GM18508 (cell line): ENCODE data around the gene ARHGEF16.

Experiments
- ATAC-seq: cut with Tn5 transposase; IDR thresholded peaks from one replicate; pipeline ENCODE4 v1.9.1; 2021; ENCODE audit warnings: moderate number of reproducible peaks; ENCODE audit not compliant: insufficient read depth, unreplicated experiment

ARHGEF16 gene

GRCh38 chr1:3420218-3420951 lies 34.1 kb upstream of the ARHGEF16 start:
- ATAC-seq = no peak

DNA sequence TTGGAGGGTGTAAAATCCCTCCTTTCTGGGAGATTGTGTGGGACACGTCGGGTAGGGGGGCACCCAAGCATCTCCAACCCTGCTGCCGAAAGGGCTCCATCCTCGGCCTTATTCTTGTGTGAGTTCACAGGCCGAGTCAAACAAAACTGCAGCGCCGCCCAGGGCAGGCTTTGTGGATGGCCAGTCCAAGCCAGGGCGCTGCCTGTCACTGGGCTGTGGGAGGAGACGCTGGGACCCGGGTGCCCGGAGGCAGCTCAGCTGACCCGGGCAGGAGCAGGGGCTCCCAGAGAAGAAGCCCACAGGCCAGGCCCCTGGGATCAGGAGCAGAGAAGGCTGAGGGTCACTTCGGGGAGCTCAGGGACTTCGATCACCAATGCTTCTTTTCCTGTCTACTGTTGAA lies 31.8 kb upstream of the ARHGEF16 start:
- no peak for ATAC-seq

DNA sequence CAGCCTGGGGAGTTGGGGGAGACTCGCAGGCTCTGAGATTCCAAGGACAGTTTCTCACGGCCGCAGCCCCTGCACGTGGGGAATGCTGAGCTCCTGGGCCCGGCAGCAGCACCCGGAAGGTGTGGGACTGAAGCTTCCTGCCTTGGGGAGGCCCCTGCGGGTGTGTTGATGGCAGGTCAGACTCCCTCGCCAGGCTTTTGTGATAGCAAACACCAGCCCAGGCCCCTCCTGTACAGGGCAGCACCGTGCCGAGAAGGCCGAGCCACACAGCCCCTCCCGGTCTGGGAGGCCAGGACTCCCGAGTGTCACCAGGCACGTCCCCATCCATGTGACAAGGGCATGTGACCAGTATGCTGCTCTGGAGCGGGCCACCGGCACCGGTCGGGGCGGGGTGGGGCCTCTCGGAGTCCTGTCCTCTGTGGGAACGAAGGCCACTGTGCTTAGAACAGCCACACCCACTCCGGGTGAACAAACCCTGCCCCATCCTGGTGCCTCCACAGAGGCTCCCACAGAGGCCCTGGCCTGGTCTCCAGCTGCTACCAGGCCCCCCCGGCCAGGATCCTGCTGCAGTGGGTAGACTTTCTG lies 31.1 kb upstream of the ARHGEF16 start:
- no peak for ATAC-seq

- ATAC-seq = no peak
Measured at GRCh38 chr1:3423896-3424611, 30.4 kb upstream of the ARHGEF16 start.

- no peak for ATAC-seq
Measured at GRCh38 chr1:3425486-3426215, 28.8 kb upstream of the ARHGEF16 start.

DNA sequence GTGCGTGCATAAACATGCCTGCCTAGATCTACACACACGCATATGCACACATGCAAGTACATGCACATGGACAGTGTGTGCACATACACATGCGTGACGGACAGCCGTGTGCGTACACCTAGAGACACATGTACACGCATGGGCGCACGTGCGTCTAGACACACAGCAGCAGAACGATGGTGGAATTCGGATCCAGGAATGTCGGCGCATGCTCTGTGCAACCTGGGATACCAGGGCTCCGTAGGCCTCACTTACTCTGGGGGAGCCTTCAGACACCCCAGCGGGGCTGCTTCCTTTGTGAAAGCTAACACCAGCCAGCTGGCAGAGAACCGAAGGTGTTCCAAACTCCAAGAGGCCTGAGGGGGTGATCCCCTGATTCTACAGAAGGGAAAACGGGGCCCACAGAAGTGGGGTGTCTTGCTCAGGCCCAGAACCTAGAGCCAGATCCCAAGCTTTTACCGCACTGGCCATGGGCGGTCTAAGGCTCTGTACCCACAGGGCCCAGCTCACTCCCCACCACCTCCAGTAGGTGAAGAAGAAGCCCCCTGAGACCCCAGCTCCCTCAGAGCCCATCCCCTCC lies 27.4 kb upstream of the ARHGEF16 start:
- ATAC-seq = no peak

DNA sequence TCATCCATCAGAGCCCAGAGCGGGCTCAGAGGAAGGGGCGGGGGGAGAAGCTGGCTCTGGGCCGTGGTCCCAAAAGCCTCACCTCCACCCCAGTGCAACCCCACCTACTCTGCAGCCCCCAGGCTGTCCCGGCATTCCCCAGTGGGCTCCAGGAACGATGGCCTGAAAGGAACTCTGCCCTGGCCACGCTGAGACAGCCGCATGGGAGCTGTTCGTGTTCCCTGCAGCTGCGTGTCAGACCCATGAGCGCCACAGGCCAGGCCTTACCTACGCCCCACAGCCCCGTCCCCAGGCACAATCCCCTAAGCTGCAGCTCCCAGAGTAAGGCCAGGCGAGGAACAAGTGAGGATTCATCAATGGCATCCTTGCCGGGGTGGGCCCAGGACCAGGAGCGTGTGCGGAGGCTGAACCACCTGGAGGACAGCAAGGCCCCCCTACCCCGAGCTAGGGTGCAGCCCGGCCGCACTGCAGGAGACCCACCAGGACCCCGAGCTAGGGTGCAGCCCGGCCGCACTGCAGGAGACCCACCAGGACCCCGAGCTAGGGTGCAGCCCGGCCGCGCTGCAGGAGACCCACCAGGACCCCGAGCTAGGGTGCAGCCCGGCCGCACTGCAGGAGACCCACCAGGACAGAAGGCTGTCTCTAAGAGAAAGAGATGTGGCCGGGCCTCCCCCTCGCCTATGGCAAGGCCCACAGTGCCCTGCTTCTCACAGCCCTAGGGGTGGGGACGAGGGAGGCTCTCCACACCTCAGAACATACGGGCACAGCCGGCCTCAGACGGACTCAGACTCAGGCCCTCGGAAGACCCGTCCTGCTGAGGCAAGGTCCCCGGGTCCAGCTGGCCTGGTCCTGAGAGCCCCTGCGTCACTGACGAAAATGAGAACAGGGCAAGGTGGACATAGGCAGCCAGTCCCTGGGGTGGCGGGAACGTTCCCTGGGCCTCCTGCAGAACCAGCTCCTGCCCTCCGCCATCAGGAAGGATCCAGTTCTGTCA lies 26.5 kb upstream of the ARHGEF16 start:
- ATAC-seq = no peak

DNA sequence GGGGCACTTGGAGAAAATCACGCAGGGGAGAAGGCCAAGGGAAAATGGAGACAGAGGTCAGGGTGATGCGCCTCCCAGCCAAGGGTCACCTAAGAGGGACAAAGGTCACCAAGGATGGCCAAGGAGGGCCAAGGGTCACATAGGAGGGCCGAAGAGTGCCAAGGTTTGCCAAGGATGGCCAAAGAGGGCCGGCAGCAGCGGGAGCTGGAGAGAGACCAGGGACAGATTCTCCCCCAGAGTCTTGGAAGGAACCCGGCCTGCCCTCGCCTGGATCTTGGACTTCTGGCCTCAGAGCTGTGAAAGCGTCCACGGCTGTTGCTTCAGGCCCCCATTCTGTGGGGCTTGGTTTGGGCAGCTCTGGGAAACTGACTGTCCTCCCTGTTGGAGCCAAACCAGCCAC lies 25.6 kb upstream of the ARHGEF16 start:
- ATAC-seq = no peak

GRCh38 chr1:3429320-3429719 lies 25.1 kb upstream of the ARHGEF16 start:
- ATAC-seq = no peak

GRCh38 chr1:3429766-3430165 lies 24.7 kb upstream of the ARHGEF16 start:
- no peak for ATAC-seq

- no peak for ATAC-seq
Measured at GRCh38 chr1:3430406-3430805, 24.1 kb upstream of the ARHGEF16 start.

DNA sequence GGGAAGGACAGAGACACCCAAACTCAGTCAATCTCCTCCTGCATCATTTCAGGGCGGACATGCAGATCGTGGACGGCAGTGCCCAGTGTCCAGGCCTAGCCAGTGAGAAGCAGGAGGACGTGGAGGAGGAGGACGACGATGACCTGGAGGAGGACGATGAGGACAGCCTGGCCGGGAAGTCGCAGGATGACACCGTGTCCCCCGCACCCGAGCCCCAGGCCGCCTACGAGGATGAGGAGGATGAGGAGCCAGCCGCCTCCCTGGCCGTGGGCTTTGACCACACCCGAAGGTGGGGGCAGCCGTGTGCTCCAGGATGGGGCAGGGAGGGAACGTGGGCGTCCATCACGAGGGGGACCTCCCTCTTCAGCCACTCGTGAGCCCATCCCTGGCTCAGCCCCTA lies 23.6 kb upstream of the ARHGEF16 start:
- no peak for ATAC-seq

GRCh38 chr1:3431266-3431665 lies 23.2 kb upstream of the ARHGEF16 start:
- ATAC-seq = no peak

DNA sequence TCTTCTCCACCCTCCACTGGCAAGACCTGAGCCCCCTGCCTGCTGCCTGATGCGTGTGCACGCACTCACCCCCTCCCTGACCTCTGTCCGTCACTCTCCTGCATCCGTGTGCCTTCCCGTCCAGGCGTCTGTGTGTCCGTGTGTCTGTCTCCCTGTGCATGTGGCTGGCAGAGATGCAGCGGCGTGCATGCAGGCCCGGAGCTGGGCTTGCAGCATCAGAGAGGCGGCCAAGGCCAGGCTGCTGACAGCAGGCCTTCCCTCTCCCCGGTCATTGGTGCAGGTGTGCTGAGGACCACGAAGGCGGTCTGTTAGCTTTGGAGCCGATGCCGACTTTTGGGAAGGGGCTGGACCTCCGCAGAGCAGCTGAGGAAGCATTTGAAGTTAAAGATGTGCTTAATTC lies 22.8 kb upstream of the ARHGEF16 start:
- no peak for ATAC-seq

- no peak for ATAC-seq
Measured at GRCh38 chr1:3432306-3432705, 22.2 kb upstream of the ARHGEF16 start.

DNA sequence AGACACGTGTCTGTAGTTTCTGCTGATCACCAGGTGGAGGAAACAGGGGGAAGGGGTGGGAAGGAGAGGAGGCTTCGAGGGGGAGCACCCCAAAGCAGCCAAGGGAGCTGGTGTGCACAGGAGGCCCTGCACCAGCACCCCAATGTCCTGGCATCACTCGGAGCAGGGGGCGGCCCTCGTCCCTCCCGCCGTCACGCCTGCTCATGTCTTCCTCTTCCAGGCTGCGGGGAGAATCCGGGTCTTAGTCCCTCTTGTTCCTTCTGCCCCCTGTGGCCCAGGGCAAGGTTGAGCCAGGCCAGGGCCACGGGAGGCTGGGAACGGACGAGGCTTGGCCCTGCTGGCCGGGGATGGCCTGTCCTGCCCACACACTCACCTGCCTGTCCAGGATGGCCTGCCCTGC lies 21.4 kb upstream of the ARHGEF16 start:
- no peak for ATAC-seq

DNA sequence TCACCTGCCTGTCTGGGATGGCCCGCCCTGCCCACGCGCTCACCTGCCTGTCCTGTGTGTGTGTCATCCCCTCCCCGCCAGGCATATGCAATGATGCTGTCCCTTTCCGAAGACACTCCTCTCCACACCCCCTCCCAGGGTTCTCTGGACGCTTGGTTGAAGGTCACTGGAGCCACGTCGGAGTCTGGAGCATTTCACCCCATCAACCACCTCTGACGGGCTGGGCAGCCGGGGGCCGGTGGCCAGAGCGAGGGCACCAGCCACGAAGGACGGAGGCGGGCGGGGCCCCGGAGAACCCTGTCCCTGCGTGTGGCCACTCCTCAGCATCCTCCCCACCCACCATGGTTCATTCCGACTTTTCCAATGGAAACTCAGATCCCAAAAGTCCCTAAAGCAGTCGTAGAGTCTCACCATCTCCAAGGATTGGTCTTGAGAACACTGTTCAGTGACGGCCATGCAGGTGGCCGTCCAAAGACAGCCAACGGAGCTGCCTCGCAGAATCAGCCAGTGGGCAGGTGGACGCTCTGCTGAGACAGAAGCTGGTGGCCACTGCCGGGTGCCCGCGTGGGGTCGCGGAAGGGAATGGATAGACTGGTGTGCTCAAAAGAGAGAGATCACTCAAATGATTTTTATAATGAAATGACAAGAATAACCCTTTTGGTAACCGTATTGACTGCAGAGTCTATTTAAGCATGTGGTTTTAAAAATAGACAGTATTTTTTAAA lies 20.7 kb upstream of the ARHGEF16 start:
- no peak for ATAC-seq

GRCh38 chr1:3434406-3435110 lies 19.9 kb upstream of the ARHGEF16 start:
- ATAC-seq = no peak
